Kidney (tissue), 22 donors: ENCODE data around the gene TMEM41B. TPM values are rescaled to one million over a fixed set of nuclear protein-coding genes. Genes with fewer than 3 reads are reported as not detected.
"Not testable (repeated sequence)": the region's sequence is repeated elsewhere in the genome, so short reads cannot be mapped to it uniquely, and the experiment has no call there.

Source experiments
- DNase-seq, 5 donors: peaks; one replicate each; pipeline ENCODE4 v3.0.0-alpha.2; 2013 to 2020
- FAIRE-seq: peaks from 2 replicates; lab custom pipeline; 2012; peaks lifted over from hg19 to GRCh38; lab: Jason Lieb, UNC
- H3K27ac ChIP-seq, 2 donors: one replicate each; pipeline ENCODE4 v1.7.0; 2013; ENCODE audit warnings: low read depth in 2 of 2, low read length in 2 of 2, inconsistent platforms in 1 of 2
- H3K27me3 ChIP-seq: one replicate; pipeline ENCODE4 v1.7.1; 2013; ENCODE audit warnings: low read length, inconsistent platforms; ENCODE audit not compliant: control insufficient read depth, insufficient read depth
- H3K36me3 ChIP-seq, 3 donors: one replicate each; pipeline versions ENCODE4 v1.7.0 to v1.7.1; 2013; ENCODE audit warnings: low read length in 3 of 3, control low read depth in 1 of 3, inconsistent platforms in 1 of 3; ENCODE audit not compliant: insufficient read depth in 3 of 3, control insufficient read depth in 2 of 3
- H3K4me1 ChIP-seq, 3 donors: one replicate each; pipeline versions ENCODE4 v1.7.0 to v1.7.1; 2013; ENCODE audit warnings: low read length in 3 of 3, inconsistent platforms in 1 of 3, low read depth in 1 of 3; ENCODE audit not compliant: control insufficient read depth in 2 of 3, insufficient read depth in 2 of 3
- H3K4me3 ChIP-seq, 3 donors: one replicate each; pipeline versions ENCODE4 v1.7.0 to v1.8.1; 2013; ENCODE audit warnings: low read length in 3 of 3, control low read depth in 1 of 3, inconsistent platforms in 1 of 3
- H3K9ac ChIP-seq, 3 donors: one replicate each; pipeline versions ENCODE4 v1.7.0 to v1.7.1; 2013; ENCODE audit warnings: low read length in 3 of 3, control low read depth in 1 of 3, inconsistent platforms in 1 of 3
- H3K9me3 ChIP-seq, 3 donors: one replicate each; pipeline versions ENCODE4 v1.7.0 to v1.7.1; 2013; ENCODE audit warnings: low read length in 3 of 3, control low read depth in 1 of 3, inconsistent platforms in 1 of 3; ENCODE audit not compliant: control insufficient read depth in 2 of 3, insufficient read depth in 1 of 3
- intact Hi-C: fragments of 100-400 bp; cut with DNase I; formaldehyde crosslinking; loops from one replicate; pipeline ENCODE4 v1.11.1; 2022
- long read RNA-seq, 10 donors: library from polyadenylated mRNA in 1 of 10; unstranded in 1 of 10; transcript quantifications; one replicate each; pipeline ENCODE4 v2.0.0 and lab custom pipeline, GENCODE V29; 2021 to 2026
- polyA plus RNA-seq: library from polyadenylated mRNA; stranded (reverse); fragments of 350-450 nt; fragmentation: Illumina TruSeq; extraction: RNeasy Lipid Tissue Mini Kit (QIAGEN cat#74804); gene quantifications from one replicate; pipeline ENCODE4 v1.2.3, GENCODE V29; 2014; ENCODE audit warnings: low read depth, low replicate concordance; ENCODE audit not compliant: insufficient read depth
- total RNA-seq: library from RNA; stranded (reverse); fragmentation: NEBNext Ultra II Directional; extraction: Animal tissue kit (Norgen Biotek cat#: 25700); gene quantifications from one replicate; pipeline ENCODE4 v1.2.1, GENCODE V29; 2021
- TF ChIP-seq, protein P1 (sequence below): IDR thresholded peaks from 3 replicates; pipeline ENCODE4 v1.5.1; 2012; ENCODE audit warnings: mild to moderate bottlenecking, moderate library complexity, borderline replicate concordance; ENCODE audit not compliant: insufficient read depth; ENCODE audit errors: extremely low read depth
- donor health status: control.
- donor health status: control.
- donor health status: control.
- donor health status: control.
- donor health status: control.
- donor health status: DM: yes; HTN: yes; CAD: no.
- donor health status: Normal renal cell carcinoma (clear cell type).

Gene TMEM41B, protein sequence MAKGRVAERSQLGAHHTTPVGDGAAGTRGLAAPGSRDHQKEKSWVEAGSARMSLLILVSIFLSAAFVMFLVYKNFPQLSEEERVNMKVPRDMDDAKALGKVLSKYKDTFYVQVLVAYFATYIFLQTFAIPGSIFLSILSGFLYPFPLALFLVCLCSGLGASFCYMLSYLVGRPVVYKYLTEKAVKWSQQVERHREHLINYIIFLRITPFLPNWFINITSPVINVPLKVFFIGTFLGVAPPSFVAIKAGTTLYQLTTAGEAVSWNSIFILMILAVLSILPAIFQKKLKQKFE
- 32.4 TPM for total RNA-seq
- polyA plus RNA-seq: 20.5 TPM
- long read RNA-seq, donor 1, transcript TMEM41B-204 (7 exons, 3,968 nt): major isoform, 7 of 28 reads
- long read RNA-seq, donor 1, partial matches to known transcripts: 17 of 28 reads
- long read RNA-seq, donor 1, other reads (novel, unspliced or antisense): 0 of 28 reads
- long read RNA-seq, donor 2, partial matches to known transcripts: 19 of 27 reads
- long read RNA-seq, donor 2, other reads (novel, unspliced or antisense): 0 of 27 reads
- long read RNA-seq, donor 3, transcript TMEM41B-204 (7 exons, 3,968 nt): major isoform, 9 of 15 reads
- long read RNA-seq, donor 3, partial matches to known transcripts: 0 of 15 reads
- long read RNA-seq, donor 3, other reads (novel, unspliced or antisense): 0 of 15 reads
- long read RNA-seq, donor 4, transcript TMEM41B-204 (7 exons, 3,968 nt): major isoform, 6 of 123 reads
- long read RNA-seq, donor 4, partial matches to known transcripts: 112 of 123 reads
- long read RNA-seq, donor 4, other reads (novel, unspliced or antisense): 0 of 123 reads
- long read RNA-seq, donor 5, partial matches to known transcripts: 0 of 1 reads
- long read RNA-seq, donor 5, other reads (novel, unspliced or antisense): 0 of 1 reads
- long read RNA-seq, donor 6, partial matches to known transcripts: 0 of 3 reads
- long read RNA-seq, donor 6, other reads (novel, unspliced or antisense): 0 of 3 reads
- long read RNA-seq, donor 7, transcript TMEM41B-204 (7 exons, 3,968 nt): major isoform, 16 of 23 reads
- long read RNA-seq, donor 7, partial matches to known transcripts: 0 of 23 reads
- long read RNA-seq, donor 7, other reads (novel, unspliced or antisense): 4 of 23 reads
- long read RNA-seq, donor 8, transcript TMEM41B-204 (7 exons, 3,968 nt): major isoform, 7 of 36 reads
- long read RNA-seq, donor 8, partial matches to known transcripts: 27 of 36 reads
- long read RNA-seq, donor 8, other reads (novel, unspliced or antisense): 0 of 36 reads
- long read RNA-seq, donor 9, partial matches to known transcripts: 8 of 10 reads
- long read RNA-seq, donor 9, other reads (novel, unspliced or antisense): 0 of 10 reads
- long read RNA-seq, donor 10, transcript TMEM41B-204 (7 exons, 3,968 nt): major isoform, 5 of 31 reads
- long read RNA-seq, donor 10, partial matches to known transcripts: 23 of 31 reads
- long read RNA-seq, donor 10, other reads (novel, unspliced or antisense): 0 of 31 reads

DNA sequence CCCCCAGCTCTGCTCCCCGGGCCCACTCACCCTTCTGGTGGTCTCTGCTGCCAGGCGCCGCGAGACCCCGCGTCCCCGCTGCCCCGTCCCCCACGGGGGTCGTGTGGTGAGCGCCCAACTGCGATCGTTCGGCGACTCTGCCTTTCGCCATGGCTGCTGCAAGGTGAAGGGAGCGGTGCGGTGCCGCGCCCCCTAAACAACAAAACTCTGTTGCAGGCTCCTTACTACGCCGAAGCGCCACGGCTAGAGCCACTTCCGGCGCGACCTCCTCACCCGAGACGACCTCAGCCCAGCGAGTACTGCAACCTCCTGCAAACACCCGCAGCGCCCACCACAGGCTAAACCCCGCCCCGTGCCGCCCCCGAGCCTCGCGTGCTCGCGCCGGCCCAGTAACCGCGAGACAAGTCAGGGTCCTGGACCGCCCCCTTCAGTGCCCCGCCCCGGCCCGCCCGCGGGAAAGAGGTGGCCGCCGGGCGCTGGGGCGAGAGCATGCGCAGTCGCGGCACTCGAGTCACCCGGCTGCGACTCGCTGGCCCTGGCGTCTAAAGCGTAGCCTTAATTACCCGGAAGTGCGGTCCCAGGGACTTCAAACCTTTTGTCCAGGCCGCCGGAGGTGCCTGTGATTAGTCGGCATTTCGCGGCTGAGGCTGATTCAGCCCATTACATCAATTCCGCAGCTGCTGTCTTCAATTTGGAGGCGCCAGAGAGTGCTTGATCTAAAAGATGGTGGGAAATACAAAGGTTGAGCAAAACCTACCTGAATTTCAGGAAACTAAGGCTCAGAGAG, at the start of gene TMEM41B:
Gene TMEM41B (minus strand): TSS at position 303 of the 787 bp plus-strand sequence. CDS start 152 bp downstream, at position 151.
- TF ChIP-seq, protein P1, sequence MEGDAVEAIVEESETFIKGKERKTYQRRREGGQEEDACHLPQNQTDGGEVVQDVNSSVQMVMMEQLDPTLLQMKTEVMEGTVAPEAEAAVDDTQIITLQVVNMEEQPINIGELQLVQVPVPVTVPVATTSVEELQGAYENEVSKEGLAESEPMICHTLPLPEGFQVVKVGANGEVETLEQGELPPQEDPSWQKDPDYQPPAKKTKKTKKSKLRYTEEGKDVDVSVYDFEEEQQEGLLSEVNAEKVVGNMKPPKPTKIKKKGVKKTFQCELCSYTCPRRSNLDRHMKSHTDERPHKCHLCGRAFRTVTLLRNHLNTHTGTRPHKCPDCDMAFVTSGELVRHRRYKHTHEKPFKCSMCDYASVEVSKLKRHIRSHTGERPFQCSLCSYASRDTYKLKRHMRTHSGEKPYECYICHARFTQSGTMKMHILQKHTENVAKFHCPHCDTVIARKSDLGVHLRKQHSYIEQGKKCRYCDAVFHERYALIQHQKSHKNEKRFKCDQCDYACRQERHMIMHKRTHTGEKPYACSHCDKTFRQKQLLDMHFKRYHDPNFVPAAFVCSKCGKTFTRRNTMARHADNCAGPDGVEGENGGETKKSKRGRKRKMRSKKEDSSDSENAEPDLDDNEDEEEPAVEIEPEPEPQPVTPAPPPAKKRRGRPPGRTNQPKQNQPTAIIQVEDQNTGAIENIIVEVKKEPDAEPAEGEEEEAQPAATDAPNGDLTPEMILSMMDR: no peak
- no peaks in the 10 kb centered on the region for H3K9me3 ChIP-seq
- DNase-seq (peak; percentile 99), FAIRE-seq (no peak)
- no peaks in the 10 kb centered on the region for H3K36me3 ChIP-seq
- intact Hi-C loops: no loop called here
- H3K9ac ChIP-seq: peak within 1 kb of the TSS; percentile 70 to 96 (median 94)
- H3K27ac ChIP-seq: peak within 1 kb of the TSS; percentile 82
- peaks cover 0 to 10% (median 9%) of the 10 kb centered on the region in 3 donors for H3K4me1 ChIP-seq
- no peaks in the 10 kb centered on the region for H3K27me3 ChIP-seq
- H3K4me3 ChIP-seq: peak within 1 kb of the TSS; percentile 80 to 100 (median 98)

DNA sequence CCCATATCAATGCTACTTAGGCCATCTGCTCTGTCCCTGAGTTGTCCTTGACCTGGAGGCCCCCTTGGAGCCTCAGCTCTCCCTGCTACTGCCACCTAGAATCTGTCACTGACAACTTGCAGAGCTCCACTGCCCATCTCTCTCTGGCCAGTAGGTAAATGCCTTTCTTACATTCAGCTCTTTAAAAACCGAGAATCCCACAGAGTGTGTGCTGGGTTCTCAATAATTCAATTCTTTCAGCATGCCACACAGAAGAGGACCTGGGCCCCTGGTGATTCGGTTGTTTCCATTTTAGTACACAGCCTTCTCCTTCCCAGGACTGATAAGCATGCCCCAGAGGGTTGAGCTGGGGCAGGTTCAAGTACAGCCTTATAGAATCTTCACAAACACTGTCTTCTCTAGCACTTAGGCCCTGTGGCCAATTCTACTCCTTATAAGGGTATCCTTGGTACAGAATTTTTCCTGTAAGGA, 48.0 kb upstream of the TMEM41B start:
- FAIRE-seq (no peak), DNase-seq (no peak)
- Histone ChIP-seq H3K4me3 (no peak overlapping the region), H3K27me3 (no peaks in the 10 kb centered on the region), H3K27ac (no peak overlapping the region), H3K9me3 (no peaks in the 10 kb centered on the region), H3K36me3 (no peaks in the 10 kb centered on the region), H3K9ac (no peak overlapping the region), H3K4me1 (peaks cover 0 to 4% (median 0%) of the 10 kb centered on the region in 3 donors)
- intact Hi-C loops: no loop called here
- TF ChIP-seq, protein P1: no peak

DNA sequence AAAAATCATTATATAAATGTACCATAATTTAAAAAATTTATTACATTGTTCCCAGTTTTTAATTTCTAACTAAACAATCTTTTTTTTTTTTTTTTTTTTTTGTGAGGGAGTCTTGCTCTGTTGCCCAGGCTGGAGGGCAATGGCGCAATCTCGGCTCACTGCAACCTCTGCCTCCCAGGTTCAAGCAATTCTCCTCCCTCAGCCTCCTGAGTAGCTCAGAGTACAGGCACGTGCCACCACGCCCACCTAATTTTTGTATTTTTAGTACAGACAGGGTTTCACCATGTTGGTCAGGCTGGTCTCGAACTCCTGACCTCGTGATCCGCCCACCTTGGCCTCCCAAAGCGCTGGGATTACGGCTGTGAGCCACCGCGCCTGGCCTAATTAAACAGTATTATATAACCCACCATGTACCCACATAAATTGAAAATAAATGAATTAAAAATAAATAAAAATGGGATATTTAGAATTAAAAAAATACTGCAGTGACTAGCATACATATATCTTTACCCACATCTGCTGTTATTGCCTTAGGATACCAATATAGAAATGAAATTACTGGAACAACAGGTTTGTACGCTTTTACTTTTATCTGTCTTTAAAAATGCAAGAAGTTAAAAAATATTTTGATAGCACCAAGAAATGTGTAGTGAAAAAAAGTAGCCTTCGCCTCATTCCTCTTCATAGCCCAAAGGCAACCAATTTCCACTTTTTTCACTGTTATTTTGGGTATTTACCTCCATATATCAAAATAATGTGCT, 46.6 kb upstream of the TMEM41B start:
- H3K4me1 ChIP-seq, H3K36me3 ChIP-seq, DNase-seq, H3K27ac ChIP-seq, H3K9me3 ChIP-seq, H3K4me3 ChIP-seq, H3K27me3 ChIP-seq, intact Hi-C loops, H3K9ac ChIP-seq, FAIRE-seq: not testable (repeated sequence)
